Measurements from ENCODE around the gene EPHA4.

- no peak for TF ChIP-seq CTCF (IDR thresholded peaks at IDR 0.05)
- TF ChIP-seq EZH2phosphoT487 (IDR thresholded peaks at IDR 0.05; ENCODE audit: borderline replicate concordance, low read depth), result no peak
- no peak for TF ChIP-seq SMC3 (IDR thresholded peaks at IDR 0.05; ENCODE audit: low read depth, low read length)
- no peak for TF ChIP-seq POLR2AphosphoS5 (IDR thresholded peaks at IDR 0.05; ENCODE audit: low read depth, low read length)
- TF ChIP-seq FOXJ3 (CRISPR knock-in tag; IDR thresholded peaks at IDR 0.05), result no peak
- no peak for TF ChIP-seq NRF1 (IDR thresholded peaks at IDR 0.05; ENCODE audit: low read depth, low read length)
- no peak for TF ChIP-seq YY1 (IDR thresholded peaks at IDR 0.05; ENCODE audit: low read depth)
- no peak for TF ChIP-seq MXI1 (IDR thresholded peaks at IDR 0.05; ENCODE audit: low read depth, low read length)
- TF ChIP-seq, protein P1, sequence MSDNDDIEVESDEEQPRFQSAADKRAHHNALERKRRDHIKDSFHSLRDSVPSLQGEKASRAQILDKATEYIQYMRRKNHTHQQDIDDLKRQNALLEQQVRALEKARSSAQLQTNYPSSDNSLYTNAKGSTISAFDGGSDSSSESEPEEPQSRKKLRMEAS (IDR thresholded peaks at IDR 0.05; ENCODE audit: low read depth), result no peak
- TF ChIP-seq, protein P2, sequence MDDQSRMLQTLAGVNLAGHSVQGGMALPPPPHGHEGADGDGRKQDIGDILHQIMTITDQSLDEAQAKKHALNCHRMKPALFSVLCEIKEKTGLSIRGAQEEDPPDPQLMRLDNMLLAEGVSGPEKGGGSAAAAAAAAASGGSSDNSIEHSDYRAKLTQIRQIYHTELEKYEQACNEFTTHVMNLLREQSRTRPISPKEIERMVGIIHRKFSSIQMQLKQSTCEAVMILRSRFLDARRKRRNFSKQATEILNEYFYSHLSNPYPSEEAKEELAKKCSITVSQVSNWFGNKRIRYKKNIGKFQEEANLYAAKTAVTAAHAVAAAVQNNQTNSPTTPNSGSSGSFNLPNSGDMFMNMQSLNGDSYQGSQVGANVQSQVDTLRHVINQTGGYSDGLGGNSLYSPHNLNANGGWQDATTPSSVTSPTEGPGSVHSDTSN (IDR thresholded peaks at IDR 0.05), result no peak
- TF ChIP-seq CHD2 (IDR thresholded peaks at IDR 0.05; ENCODE audit: low read length, partially characterized antibody), result no peak
- TF ChIP-seq JUND (IDR thresholded peaks at IDR 0.05), result no peak
- TF ChIP-seq TAF1 (IDR thresholded peaks at IDR 0.05; ENCODE audit: borderline replicate concordance, low read depth, low read length), result no peak
Measured at GRCh38 chr2:221372907-221373306, 199.2 kb downstream of the EPHA4 start.
